PC-9 (cell line): ENCODE data around the gene CCDC141.

Experiments used
- EZH2 ChIP-seq: fragments of 200-600 bp; sonication (generic); IDR thresholded peaks from 2 replicates; pipeline ENCODE4 v1.8.0; 2017; ENCODE audit warnings: antibody characterized with exemption, low read depth
- TF ChIP-seq, protein P1 (sequence below): fragments of 200-600 bp; sonication (generic); conservative IDR thresholded peaks from 2 replicates; pipeline ENCODE4 v1.6.1; 2017; ENCODE audit warnings: mixed run types, antibody characterized with exemption, mild to moderate bottlenecking, moderate library complexity

DNA sequence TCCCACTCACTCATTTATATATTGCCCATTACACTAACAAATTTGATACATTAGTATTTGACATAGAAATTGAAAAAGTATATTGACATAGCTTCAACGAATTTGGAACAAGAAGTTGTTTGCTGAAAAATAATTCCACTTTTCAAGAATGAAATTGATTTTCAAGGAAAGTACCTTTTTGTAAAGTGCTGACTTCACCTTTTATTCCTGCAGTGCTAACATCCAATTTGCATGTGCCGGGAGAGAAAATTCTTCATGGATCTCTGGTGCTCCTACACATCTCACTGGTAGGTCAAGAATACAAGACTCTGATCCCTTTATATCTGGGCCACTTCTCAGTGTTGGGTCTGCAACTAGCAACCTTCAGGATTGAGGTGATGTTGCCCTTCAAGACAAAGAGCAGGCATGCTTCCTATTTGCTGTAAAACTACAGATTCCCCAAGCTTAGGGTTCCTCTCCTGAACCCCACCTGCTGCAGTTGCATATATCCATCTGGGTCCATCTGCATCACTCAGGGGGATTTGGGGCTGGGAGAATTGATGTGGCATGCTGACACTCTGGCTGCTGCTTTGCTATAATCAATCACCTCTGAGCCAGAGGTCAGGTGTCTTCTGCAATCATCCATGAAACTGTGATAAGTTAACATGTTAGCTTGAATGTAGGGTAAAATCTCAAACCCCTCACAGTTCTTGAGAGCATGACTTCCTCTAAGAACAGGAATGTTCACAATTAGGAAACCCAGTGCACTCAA is 134.3 kb downstream of the CCDC141 start:
- TF ChIP-seq, protein P1, sequence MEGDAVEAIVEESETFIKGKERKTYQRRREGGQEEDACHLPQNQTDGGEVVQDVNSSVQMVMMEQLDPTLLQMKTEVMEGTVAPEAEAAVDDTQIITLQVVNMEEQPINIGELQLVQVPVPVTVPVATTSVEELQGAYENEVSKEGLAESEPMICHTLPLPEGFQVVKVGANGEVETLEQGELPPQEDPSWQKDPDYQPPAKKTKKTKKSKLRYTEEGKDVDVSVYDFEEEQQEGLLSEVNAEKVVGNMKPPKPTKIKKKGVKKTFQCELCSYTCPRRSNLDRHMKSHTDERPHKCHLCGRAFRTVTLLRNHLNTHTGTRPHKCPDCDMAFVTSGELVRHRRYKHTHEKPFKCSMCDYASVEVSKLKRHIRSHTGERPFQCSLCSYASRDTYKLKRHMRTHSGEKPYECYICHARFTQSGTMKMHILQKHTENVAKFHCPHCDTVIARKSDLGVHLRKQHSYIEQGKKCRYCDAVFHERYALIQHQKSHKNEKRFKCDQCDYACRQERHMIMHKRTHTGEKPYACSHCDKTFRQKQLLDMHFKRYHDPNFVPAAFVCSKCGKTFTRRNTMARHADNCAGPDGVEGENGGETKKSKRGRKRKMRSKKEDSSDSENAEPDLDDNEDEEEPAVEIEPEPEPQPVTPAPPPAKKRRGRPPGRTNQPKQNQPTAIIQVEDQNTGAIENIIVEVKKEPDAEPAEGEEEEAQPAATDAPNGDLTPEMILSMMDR = no peak
- no peak for TF ChIP-seq EZH2
